AG04449 (cell line): ENCODE data around the gene SFXN4.

ENCODE experiments used
- CTCF ChIA-PET: fragments of 350-600 bp; formaldehyde crosslinking; extraction: SDS; loops from one replicate; lab custom pipeline; 2021; ENCODE audit warnings: antibody characterized with exemption; lab: Yijun Ruan, JAX
- POLR2A ChIA-PET: fragments of 400-600, 350-600 bp; formaldehyde crosslinking; extraction: SDS; loops from one replicate; lab custom pipeline; 2020; ENCODE audit warnings: antibody characterized with exemption, inconsistent platforms; lab: Yijun Ruan, JAX
- DNase-seq: peaks from one replicate; pipeline ENCODE4 v3.0.0-alpha.2; 2010; ENCODE audit warnings: low read depth, low spot score
- H3K4me3 ChIP-seq: 2 replicates; pipeline ENCODE4 v1.5.1; 2011; ENCODE audit warnings: low read depth, mild to moderate bottlenecking, control low read depth, low read length
- TF ChIP-seq, protein P1 (sequence below): IDR thresholded peaks from one replicate; pipeline ENCODE4 v1.5.1; 2011; ENCODE audit warnings: mild to moderate bottlenecking, moderate library complexity, low read length, control low read depth, inconsistent platforms; ENCODE audit not compliant: insufficient read depth; ENCODE audit errors: missing control alignments

Gene SFXN4

DNA sequence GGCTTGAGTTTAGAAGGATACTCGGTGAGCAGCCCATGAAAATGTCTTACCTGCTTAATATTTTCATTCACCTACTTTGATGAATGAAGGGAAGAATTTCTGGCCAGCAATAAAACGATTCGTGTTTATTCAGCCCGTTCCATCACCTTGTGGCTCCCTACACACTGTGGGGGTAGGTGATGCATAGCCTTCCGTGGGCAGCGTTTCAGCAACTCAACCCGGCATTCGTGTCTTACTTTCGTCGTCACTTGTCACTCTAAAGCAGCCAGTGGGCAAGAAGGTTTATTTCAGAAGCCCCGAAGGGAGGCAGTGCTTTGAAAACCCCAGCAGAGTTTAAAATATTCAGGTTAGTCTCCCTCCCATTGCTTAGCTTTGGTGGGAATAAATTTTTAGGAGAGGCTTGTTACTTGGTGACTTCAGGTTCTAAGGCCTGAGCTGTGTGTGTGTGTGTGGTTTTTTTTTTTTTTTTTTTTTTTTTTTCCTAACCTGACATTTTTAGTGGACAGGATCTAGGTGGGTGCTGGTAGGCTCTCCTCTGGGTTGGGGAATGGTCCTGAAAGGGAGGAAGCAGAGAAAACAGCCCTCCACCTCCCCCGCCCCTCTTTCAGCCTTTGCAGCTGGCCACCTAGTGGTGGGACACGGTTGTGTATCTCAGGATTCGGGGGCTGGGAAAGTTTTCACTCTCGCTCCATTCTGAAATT, 43.7 kb upstream of the SFXN4 start:
- DNase-seq = no peak
- CTCF ChIA-PET = interaction anchor here (0.7 to 20.3 kb wide), 36 partner anchors 10 to 334 kb away, joined by 3 to 530 read pairs (median 3); no protein-coding TSS in a partner anchor
- POLR2A ChIA-PET = no interaction called here
- H3K4me3 ChIP-seq = peak overlapping the region; percentile 79
- TF ChIP-seq, protein P1, sequence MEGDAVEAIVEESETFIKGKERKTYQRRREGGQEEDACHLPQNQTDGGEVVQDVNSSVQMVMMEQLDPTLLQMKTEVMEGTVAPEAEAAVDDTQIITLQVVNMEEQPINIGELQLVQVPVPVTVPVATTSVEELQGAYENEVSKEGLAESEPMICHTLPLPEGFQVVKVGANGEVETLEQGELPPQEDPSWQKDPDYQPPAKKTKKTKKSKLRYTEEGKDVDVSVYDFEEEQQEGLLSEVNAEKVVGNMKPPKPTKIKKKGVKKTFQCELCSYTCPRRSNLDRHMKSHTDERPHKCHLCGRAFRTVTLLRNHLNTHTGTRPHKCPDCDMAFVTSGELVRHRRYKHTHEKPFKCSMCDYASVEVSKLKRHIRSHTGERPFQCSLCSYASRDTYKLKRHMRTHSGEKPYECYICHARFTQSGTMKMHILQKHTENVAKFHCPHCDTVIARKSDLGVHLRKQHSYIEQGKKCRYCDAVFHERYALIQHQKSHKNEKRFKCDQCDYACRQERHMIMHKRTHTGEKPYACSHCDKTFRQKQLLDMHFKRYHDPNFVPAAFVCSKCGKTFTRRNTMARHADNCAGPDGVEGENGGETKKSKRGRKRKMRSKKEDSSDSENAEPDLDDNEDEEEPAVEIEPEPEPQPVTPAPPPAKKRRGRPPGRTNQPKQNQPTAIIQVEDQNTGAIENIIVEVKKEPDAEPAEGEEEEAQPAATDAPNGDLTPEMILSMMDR = peak; percentile 94

DNA sequence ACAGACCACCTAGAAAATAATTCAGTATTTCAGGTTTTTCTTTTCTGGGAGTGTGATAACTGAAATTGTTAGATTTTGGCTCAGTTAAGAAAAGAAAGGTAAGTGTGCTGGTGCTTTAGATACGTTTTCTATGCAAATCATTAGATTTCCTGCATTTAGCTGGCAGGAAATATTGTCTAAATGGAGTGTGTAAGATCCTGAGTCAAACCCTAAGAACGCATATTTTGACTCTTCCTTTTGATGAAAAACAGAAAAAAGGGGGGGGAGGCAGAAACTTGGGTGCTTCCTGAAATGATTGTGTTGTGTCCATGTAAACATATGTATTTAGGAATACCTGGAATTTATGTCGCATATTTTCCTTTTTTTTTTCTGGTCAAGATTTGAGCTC, 43.0 kb upstream of the SFXN4 start:
- TF ChIP-seq, protein P1 = no peak
- CTCF ChIA-PET = interaction anchor here (0.7 to 20.3 kb wide), 21 partner anchors 9 to 335 kb away, joined by 3 to 530 read pairs (median 6); no protein-coding TSS in a partner anchor
- no peak for DNase-seq
- POLR2A ChIA-PET = no interaction called here
- H3K4me3 ChIP-seq = peak overlapping the region; percentile 79

DNA sequence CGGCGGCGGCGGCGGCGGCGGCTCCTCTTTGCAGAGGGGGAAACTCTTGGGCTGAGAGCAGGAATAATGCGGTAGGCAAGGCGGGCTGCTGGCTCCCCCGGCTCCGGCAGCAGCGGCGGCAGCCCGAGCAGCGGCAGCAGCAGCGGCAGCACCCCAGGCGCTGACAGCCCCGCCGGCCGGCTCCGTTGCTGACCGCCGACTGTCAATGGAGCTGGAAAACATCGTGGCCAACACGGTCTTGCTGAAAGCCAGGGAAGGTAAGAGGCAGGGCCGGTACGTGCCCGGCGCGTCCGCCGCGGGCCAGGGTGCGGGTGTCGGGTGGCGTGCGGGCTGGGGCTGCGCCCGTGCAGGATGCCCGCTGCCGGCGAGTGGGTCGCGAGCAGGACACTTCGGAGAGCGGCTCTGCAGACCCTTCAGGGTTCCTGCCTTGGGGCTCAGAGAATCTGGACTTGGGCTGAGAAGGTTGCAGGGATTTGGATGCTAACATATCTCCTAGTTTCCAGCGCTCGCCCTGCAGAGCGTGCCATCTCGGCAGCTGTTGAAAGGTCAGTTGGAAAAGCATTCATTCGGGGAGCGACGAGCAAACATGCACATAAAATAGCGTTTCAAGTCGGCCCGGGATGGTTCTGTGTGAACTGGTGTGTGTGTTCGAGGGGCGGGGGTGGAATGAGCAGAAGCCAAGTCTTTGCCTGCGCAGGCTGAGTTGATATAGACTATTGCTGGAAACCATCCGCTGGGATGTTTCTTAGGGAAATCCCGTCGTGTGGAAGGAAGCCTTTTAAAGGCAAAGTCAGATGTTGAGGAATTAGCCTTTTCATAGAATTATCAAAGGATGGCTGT, 42.4 kb upstream of the SFXN4 start:
- H3K4me3 ChIP-seq = peak overlapping the region; percentile 79
- ChIA-PET CTCF (interaction anchor here (0.6 to 20.3 kb wide), 34 partner anchors 9 to 530 kb away, joined by 3 to 530 read pairs (median 5); partner anchors contain the start of gene RGS10), POLR2A (interaction anchor here (1.0 to 1.8 kb wide), 5 partner anchors 43 to 387 kb away, joined by 3 to 6 read pairs (median 4); no protein-coding TSS in a partner anchor)
- DNase-seq = no peak
- TF ChIP-seq, protein P1 = no peak

DNA sequence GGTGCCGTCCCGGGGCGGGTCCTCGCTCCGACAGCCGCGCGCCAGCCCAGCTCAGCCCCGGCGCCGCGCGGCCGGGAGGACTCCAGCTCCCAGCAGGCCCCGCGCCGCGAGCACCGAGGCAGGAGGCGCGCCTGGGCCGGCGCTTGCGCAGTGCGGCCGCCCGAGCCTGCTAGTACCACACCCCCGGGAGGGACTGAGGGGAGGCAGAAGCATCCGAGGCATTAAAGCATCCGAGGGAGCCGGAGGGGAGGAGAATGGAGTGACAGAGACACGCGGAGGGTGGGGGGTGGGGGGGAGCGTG, 41.8 kb upstream of the SFXN4 start, which contains the start of gene GRK5:
Gene GRK5 (plus strand): TSS at position 206 of the 301 bp plus-strand sequence. CDS start 347 bp downstream, outside the sequence.
- DNase-seq = peak; percentile 74
- H3K4me3 ChIP-seq = peak within 1 kb of the TSS; percentile 79
- POLR2A ChIA-PET = interaction anchor here (0.6 to 1.8 kb wide), 8 partner anchors 43 to 388 kb away, joined by 3 to 11 read pairs (median 4); partner anchors contain the start of gene RGS10
- CTCF ChIA-PET = interaction anchor here (0.6 to 20.3 kb wide), 34 partner anchors 8 to 530 kb away, joined by 3 to 530 read pairs (median 5); partner anchors contain the start of gene RGS10
- TF ChIP-seq, protein P1 = no peak

DNA sequence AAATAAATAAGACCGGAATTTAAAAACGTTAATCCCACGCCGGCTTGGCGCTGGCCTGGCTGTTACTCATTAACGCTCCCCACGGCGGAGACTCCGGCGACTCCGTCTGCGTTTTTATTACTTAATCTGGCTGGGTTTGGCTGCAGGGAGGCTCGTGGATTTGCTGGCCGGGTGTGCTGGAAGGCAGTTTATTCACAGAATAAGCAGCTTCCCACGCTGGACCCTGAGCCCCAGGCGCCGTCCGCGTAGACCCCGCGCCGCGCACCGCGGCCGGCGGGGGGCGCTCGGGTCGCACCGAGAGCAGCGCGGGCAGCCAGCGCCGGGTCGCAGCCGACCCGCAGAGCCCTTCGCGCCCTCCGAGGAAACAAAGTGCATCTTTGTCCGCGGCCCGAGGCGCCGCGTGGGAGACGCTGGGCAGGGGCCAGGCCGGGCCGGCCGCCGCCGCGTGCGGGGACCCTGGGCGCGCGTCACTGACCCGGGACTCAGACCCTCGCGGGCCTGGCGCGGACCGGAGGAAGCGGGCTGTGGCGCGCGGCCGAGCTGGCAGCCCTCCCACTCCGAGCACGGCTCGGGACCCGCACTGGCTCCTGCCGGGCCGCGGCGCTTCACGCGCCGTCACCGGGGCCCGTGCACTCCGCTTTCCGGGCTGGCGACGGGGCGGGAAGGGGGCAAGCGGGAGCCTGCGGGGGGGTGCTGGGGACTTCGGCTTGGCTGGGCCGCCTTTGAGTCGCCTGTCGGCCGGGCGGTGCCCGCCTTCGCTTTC, 41.3 kb upstream of the SFXN4 start:
- TF ChIP-seq, protein P1 = peak; percentile 42
- no peak for DNase-seq
- POLR2A ChIA-PET = interaction anchor here (0.6 to 1.8 kb wide), 8 partner anchors 44 to 388 kb away, joined by 3 to 11 read pairs (median 4); partner anchors contain the start of gene RGS10
- CTCF ChIA-PET = interaction anchor here (0.6 to 20.3 kb wide), 53 partner anchors 8 to 531 kb away, joined by 3 to 530 read pairs (median 4); partner anchors contain the start of gene RGS10
- peak overlapping the region; percentile 79 for H3K4me3 ChIP-seq
